ENCODE data around the gene CLCN5. TPM values are rescaled to one million over a fixed set of nuclear protein-coding genes. Genes with fewer than 3 reads are reported as not detected.

CLCN5 gene
- total and polyA plus RNA-seq, 2 of the 13 experiments (the other 11 are each of a cell fraction or from before 2014, with no cell fraction given) = 7.8 to 27.3 TPM

DNA sequence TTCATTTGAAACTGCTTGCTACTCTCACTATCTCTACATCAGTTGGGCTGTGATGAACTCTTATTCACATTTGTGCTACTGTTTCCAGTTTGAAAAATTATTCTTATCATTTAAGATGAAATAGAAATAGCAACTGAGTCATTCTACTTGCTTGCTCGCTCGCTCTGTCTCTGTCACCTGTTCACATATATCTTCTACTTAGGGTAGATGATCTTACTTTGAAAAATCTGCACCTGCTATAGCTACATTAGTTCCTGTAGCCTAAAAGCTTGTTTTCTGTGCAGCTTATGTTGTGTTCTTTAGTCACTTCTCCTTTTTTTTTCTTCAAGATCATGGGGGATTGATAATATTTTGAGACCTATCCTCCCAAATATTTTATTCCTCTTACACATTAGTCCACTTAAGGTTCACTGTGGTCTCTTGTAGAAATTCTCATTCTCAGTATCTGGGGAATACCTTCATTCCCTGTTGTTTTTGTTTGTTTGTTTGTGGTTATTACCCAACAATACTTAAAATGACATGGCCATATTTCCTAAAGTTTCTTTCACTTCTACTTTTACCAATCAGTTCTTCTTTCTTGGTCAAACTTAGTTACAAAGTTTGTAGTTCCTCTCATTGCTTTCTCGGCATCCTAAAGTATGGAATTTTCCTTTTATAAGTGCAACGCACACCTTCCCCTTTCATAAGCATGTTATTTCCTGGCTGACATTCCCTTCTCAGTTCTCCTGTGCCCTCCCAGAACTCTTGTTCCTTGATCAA lies 36.5 kb downstream of the CLCN5 start:
- TF ChIP-seq ZNF501 (CRISPR knock-in tag; IDR thresholded peaks at IDR 0.05) (no peak), NFATC3 (CRISPR knock-in tag; IDR thresholded peaks at IDR 0.05) (no peak)
- TF ChIP-seq, protein P1, sequence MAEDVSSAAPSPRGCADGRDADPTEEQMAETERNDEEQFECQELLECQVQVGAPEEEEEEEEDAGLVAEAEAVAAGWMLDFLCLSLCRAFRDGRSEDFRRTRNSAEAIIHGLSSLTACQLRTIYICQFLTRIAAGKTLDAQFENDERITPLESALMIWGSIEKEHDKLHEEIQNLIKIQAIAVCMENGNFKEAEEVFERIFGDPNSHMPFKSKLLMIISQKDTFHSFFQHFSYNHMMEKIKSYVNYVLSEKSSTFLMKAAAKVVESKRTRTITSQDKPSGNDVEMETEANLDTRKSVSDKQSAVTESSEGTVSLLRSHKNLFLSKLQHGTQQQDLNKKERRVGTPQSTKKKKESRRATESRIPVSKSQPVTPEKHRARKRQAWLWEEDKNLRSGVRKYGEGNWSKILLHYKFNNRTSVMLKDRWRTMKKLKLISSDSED (CRISPR knock-in tag; IDR thresholded peaks at IDR 0.05) = no peak
- 97% methylated on average over 4 of the region's 4 CpGs for WGBS (ENCODE audit: low lambda C conversion rate)
- Histone ChIP-seq H3K4me1 (ENCODE audit: insufficient read depth, low read length) (no peaks in the 10 kb centered on the region), H3K27ac (ENCODE audit: extremely low read length, insufficient read depth, low read length) (no peak overlapping the region), H3K27me3 (ENCODE audit: control insufficient read depth in 1 of 2, insufficient read depth in 2 of 2, low read length in 2 of 2) (no peaks in the 10 kb centered on the region), H3K9ac (ENCODE audit: insufficient read depth, low read depth, low read length) (no peak overlapping the region), H3K4me3 (replicated peaks in 1 of 3; ENCODE audit: insufficient read depth in 1 of 3, low read depth in 2 of 3, low read length in 3 of 3) (no peak overlapping the region), H3K79me2 (ENCODE audit: insufficient read depth, low read length) (no peaks in the 10 kb centered on the region), H4K20me1 (ENCODE audit: insufficient read depth, low read length) (no peaks in the 10 kb centered on the region), H3K36me3 (replicated peaks in 1 of 2; ENCODE audit: control insufficient read depth in 1 of 2, insufficient read depth in 2 of 2, low read length in 2 of 2) (no peaks in the 10 kb centered on the region), H2AFZ (ENCODE audit: low read length) (no peak overlapping the region), H3K9me3 (ENCODE audit: low read length) (no peaks in the 10 kb centered on the region), H3K4me2 (ENCODE audit: low read depth, low read length) (no peak overlapping the region)
- BruUV-seq (replicated peaks) = no TSS peak
- ATAC-seq = no peak
- DNase-seq (ENCODE audit: low spot score) = no peak
- intact Hi-C loops (cut with micrococcal nuclease; ENCODE audit: unreplicated experiment) = no loop called here
- POLR2A ChIA-PET = no interaction called here
- CTCF ChIA-PET (ENCODE audit: low intra/inter-chr PET ratio, low total read pairs) = no interaction called here
- FAIRE-seq = no peak
- in situ Hi-C loops (cut with HindIII; ENCODE audit: extremely low pct_ligation_motif_present, low pct_unique_long_range_greater_than_20kb) = no loop called here

DNA sequence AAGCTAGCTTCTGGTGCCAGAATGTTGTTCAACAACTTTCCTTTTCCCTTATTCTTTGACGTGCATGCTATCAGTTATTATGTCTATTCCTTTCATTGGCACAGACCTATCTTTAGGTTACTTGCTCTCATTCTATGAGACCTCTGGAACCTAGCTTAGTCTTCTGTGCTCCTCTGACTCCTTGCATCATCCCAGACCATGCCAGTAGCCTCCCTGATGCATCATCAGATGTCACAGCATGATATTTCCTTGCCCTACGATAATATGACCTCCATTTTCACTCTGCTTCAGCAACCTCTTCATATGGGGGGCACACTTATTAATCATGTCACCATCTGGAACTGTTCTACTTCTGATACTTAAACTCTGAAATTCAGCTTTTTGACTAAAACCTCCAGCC lies 37.2 kb downstream of the CLCN5 start:
- ChIA-PET CTCF (ENCODE audit: low intra/inter-chr PET ratio, low total read pairs) (no interaction called here), POLR2A (no interaction called here)
- H3K27me3 ChIP-seq (ENCODE audit: control insufficient read depth in 1 of 2, insufficient read depth in 2 of 2, low read length in 2 of 2) = no peaks in the 10 kb centered on the region
- H3K9ac ChIP-seq (ENCODE audit: insufficient read depth, low read depth, low read length) = no peak overlapping the region
- WGBS (ENCODE audit: low lambda C conversion rate) = 98% methylated on average over 2 of the region's 2 CpGs
- ATAC-seq (no peak), FAIRE-seq (no peak), DNase-seq (ENCODE audit: low spot score) (no peak)
- no peak overlapping the region for H3K4me3 ChIP-seq (replicated peaks in 1 of 3; ENCODE audit: insufficient read depth in 1 of 3, low read depth in 2 of 3, low read length in 3 of 3)
- no peak for TF ChIP-seq NFIB (CRISPR knock-in tag; IDR thresholded peaks at IDR 0.05; ENCODE audit: borderline replicate concordance)
- TF ChIP-seq, protein P2, sequence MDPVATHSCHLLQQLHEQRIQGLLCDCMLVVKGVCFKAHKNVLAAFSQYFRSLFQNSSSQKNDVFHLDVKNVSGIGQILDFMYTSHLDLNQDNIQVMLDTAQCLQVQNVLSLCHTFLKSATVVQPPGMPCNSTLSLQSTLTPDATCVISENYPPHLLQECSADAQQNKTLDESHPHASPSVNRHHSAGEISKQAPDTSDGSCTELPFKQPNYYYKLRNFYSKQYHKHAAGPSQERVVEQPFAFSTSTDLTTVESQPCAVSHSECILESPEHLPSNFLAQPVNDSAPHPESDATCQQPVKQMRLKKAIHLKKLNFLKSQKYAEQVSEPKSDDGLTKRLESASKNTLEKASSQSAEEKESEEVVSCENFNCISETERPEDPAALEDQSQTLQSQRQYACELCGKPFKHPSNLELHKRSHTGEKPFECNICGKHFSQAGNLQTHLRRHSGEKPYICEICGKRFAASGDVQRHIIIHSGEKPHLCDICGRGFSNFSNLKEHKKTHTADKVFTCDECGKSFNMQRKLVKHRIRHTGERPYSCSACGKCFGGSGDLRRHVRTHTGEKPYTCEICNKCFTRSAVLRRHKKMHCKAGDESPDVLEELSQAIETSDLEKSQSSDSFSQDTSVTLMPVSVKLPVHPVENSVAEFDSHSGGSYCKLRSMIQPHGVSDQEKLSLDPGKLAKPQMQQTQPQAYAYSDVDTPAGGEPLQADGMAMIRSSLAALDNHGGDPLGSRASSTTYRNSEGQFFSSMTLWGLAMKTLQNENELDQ (CRISPR knock-in tag; IDR thresholded peaks at IDR 0.05; ENCODE audit: borderline replicate concordance) = no peak
- no peak for TF ChIP-seq ZNF563 (CRISPR knock-in tag; IDR thresholded peaks at IDR 0.05)
- intact Hi-C loops (cut with micrococcal nuclease; ENCODE audit: unreplicated experiment) = no loop called here
- H3K4me2 ChIP-seq (ENCODE audit: low read depth, low read length) = no peak overlapping the region
- in situ Hi-C loops (cut with HindIII; ENCODE audit: extremely low pct_ligation_motif_present, low pct_unique_long_range_greater_than_20kb) = no loop called here
- no peaks in the 10 kb centered on the region for H3K4me1 ChIP-seq (ENCODE audit: insufficient read depth, low read length)
- H3K9me3 ChIP-seq (ENCODE audit: low read length) = no peaks in the 10 kb centered on the region
- H2AFZ ChIP-seq (ENCODE audit: low read length) = no peak overlapping the region
- no peaks in the 10 kb centered on the region for H3K36me3 ChIP-seq (replicated peaks in 1 of 2; ENCODE audit: control insufficient read depth in 1 of 2, insufficient read depth in 2 of 2, low read length in 2 of 2)
- no TSS peak for BruUV-seq (replicated peaks)
- no peaks in the 10 kb centered on the region for H4K20me1 ChIP-seq (ENCODE audit: insufficient read depth, low read length)
- H3K79me2 ChIP-seq (ENCODE audit: insufficient read depth, low read length) = no peaks in the 10 kb centered on the region
- no peak overlapping the region for H3K27ac ChIP-seq (ENCODE audit: extremely low read length, insufficient read depth, low read length)
